Upper lobe of left lung (tissue), 6 donors: ENCODE results near the gene FLAD1. TPM values are rescaled to one million over a fixed set of nuclear protein-coding genes. Genes with fewer than 3 reads are reported as not detected.
A peak's percentile ranks its signal among the peaks of the same experiment; 100 is the strongest.
"Not testable (repeated sequence)": the region's sequence is repeated elsewhere in the genome, so short reads cannot be mapped to it uniquely, and the experiment has no call there.

Source experiments
- ATAC-seq, 2 donors: fragments of 200-7000 bp; cut with Tn5 transposase; one replicate each; pipeline ENCODE4 v1.9.1; 2022; ENCODE audit warnings: mild to moderate bottlenecking in 2 of 2, moderate library complexity in 2 of 2; ENCODE audit not compliant: low FRiP score in 2 of 2
- DNase-seq, 2 donors: peaks; one replicate each; pipeline ENCODE4 v3.0.0-alpha.2; 2019 to 2020
- H3K27ac ChIP-seq, 4 donors: fragments of 200-600 bp; sonication (generic); one replicate each; pipeline ENCODE4 v1.5.1; 2016 to 2019
- H3K27me3 ChIP-seq, 4 donors: fragments of 200-600 bp; sonication (generic); one replicate each; pipeline ENCODE4 v1.5.1; 2017 to 2019
- H3K36me3 ChIP-seq, 4 donors: fragments of 200-600 bp; sonication (generic); one replicate each; pipeline ENCODE4 v1.5.1; 2016 to 2019
- H3K4me1 ChIP-seq, 4 donors: fragments of 200-600 bp; sonication (generic); one replicate each; pipeline ENCODE4 v1.5.1; 2018 to 2019
- H3K4me3 ChIP-seq, 4 donors: fragments of 200-600 bp; sonication (generic); one replicate each; pipeline ENCODE4 v1.5.1; 2017 to 2019; ENCODE audit warnings: mild to moderate bottlenecking in 2 of 4, moderate library complexity in 1 of 4
- H3K9me3 ChIP-seq, 4 donors: fragments of 200-600 bp; sonication (generic); one replicate each; pipeline ENCODE4 v1.5.1; 2018 to 2019
- CTCF ChIP-seq, 6 experiments: fragments of 450-650 bp in 4 of 6; fragments of 200-600 bp in 2 of 6; sonication (generic) in 2 of 6; IDR thresholded peaks; one replicate each; pipeline ENCODE4 v1.5.1; 2016 to 2019; ENCODE audit warnings: antibody characterized with exemption in 6 of 6
- EP300 ChIP-seq, 4 donors: sonication (generic); formaldehyde crosslinking; IDR thresholded peaks; one replicate each; pipeline ENCODE4 v1.5.1; 2017; ENCODE audit warnings: antibody characterized with exemption in 4 of 4, control low read depth in 2 of 4
- POLR2A ChIP-seq, 4 donors: fragments of 450-650 bp; IDR thresholded peaks; one replicate each; pipeline ENCODE4 v1.5.1; 2016 to 2017; ENCODE audit warnings: antibody characterized with exemption in 4 of 4, mild to moderate bottlenecking in 2 of 4
- POLR2AphosphoS5 ChIP-seq, 2 donors: sonication (generic); formaldehyde crosslinking; IDR thresholded peaks; one replicate each; pipeline ENCODE4 v1.5.1; 2017; ENCODE audit warnings: antibody characterized with exemption in 2 of 2
- WGBS, 2 donors: methylation state at CpG; one replicate each; pipeline ENCODE4 v1.1.5; 2017 to 2018; 5-methylcytosine and 5-hydroxymethylcytosine counted together
- total RNA-seq, 6 donors: library from RNA; depleted of rRNA in 4 of 6; stranded (reverse); fragments of >200 nt in 4 of 6; gene quantifications; one replicate each; pipeline versions ENCODE4 v1.1.0 to v1.2.1, GENCODE V29; 2016 to 2021
- donor health status: DM: no; HTN: no; CAD: no; lungs with moderate emphysema.
- donor health status: DM: no; HTN: yes; CAD: no; lungs with severe emphysema.

Gene FLAD1
- total RNA-seq, 6 donors from 2014 or later, result 15.6 to 62.9 (median 29.8) TPM

- Histone ChIP-seq H3K9me3 (no peaks in the 10 kb centered on the region), H3K4me1 (peaks cover 24 to 39% (median 35%) of the 10 kb centered on the region in 4 donors), H3K4me3 (peak overlapping the region; percentile 48 to 74 (median 63)), H3K27ac (peak overlapping the region; percentile 97 to 99 (median 98)), H3K27me3 (no peaks in the 10 kb centered on the region), H3K36me3 (peaks cover 0 to 4% (median 2%) of the 10 kb centered on the region in 4 donors)
- ATAC-seq, result no peak
- TF ChIP-seq POLR2AphosphoS5 (IDR thresholded peaks at IDR 0.05) (peak in 1 of 2 donors; percentile 49), POLR2A (IDR thresholded peaks at IDR 0.05) (peak in 1 of 4 donors; percentile 24), EP300 (IDR thresholded peaks at IDR 0.05) (no peak), CTCF (IDR thresholded peaks at IDR 0.05) (no peak)
- WGBS, 2 donors, result 0 to 1% methylated on average over 20 to 24 of the region's 24 CpGs
- DNase-seq, result peak; percentile 64 to 89
These were observed 7.6 kb upstream of the FLAD1 start for GRCh38 chr1:154975409-154976059.

DNA sequence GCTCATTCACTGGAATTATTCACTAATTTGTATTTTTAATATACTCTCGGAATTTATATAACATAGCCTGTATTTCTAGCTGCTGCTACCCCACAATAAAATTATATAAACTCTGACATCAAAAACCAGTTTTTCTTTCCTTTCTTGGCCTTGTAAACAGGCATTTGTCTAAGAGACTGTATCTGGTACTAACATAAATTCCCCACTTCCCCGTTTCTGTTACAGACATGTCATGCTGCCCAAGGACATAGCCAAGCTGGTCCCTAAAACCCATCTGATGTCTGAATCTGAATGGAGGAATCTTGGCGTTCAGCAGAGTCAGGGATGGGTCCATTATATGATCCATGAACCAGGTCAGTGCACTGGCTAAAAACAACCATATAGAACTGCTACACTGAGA lies 5.4 kb upstream of the FLAD1 start:
- H3K27ac ChIP-seq, H3K9me3 ChIP-seq, ATAC-seq, H3K27me3 ChIP-seq, H3K36me3 ChIP-seq, H3K4me3 ChIP-seq, DNase-seq: not testable (repeated sequence)
- 54 to 75% methylated on average over 3 of the region's 3 CpGs for WGBS, 2 donors
- H3K4me1 ChIP-seq, result peaks cover 14 to 22% (median 20%) of the 10 kb centered on the region in 4 donors

GRCh38 chr1:154978360-154978759 lies 4.8 kb upstream of the FLAD1 start:
- H3K27ac ChIP-seq, result no peak overlapping the region
- no peak overlapping the region for H3K4me3 ChIP-seq
- WGBS, 2 donors, result 91 to 93% methylated on average over 3 of the region's 3 CpGs
- ATAC-seq (no peak), DNase-seq (no peak)
- H3K36me3 ChIP-seq, result peaks cover 0 to 4% (median 2%) of the 10 kb centered on the region in 4 donors
- H3K9me3 ChIP-seq, result no peaks in the 10 kb centered on the region
- H3K4me1 ChIP-seq, result peaks cover 11 to 16% (median 15%) of the 10 kb centered on the region in 4 donors
- no peaks in the 10 kb centered on the region for H3K27me3 ChIP-seq
- TF ChIP-seq POLR2AphosphoS5 (IDR thresholded peaks at IDR 0.05) (no peak), CTCF (IDR thresholded peaks at IDR 0.05) (no peak), POLR2A (IDR thresholded peaks at IDR 0.05) (no peak), EP300 (IDR thresholded peaks at IDR 0.05) (no peak)

DNA sequence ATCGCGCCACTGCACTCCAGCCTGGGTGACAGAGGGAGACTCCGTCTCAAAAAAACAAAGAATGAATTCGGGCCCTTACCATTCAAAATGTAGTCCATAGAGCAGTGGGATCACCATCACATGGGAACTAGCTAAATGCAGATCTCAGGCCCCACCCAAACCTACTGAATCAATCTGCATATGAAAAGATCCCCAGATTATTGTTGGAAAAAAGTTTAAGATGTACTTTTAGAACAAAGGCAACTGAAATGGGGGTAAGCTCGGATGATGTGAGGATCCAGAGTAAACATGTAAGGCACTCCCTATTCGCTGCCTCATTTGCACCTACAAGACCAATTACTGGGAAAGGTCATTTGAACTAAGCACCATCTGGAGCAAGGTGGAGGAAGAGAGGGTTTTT lies 803 bp upstream of the FLAD1 start:
- H3K27ac ChIP-seq, result peak overlapping the region in 1 of 4 donors; percentile 78
- no peak for ATAC-seq
- no peaks in the 10 kb centered on the region for H3K27me3 ChIP-seq
- TF ChIP-seq POLR2AphosphoS5 (IDR thresholded peaks at IDR 0.05) (no peak), POLR2A (IDR thresholded peaks at IDR 0.05) (no peak), CTCF (IDR thresholded peaks at IDR 0.05) (no peak), EP300 (IDR thresholded peaks at IDR 0.05) (no peak)
- H3K4me1 ChIP-seq, result peaks cover 16 to 29% (median 17%) of the 10 kb centered on the region in 4 donors
- no peak for DNase-seq
- WGBS, 2 donors, result 64 to 75% methylated on average over 6 of the region's 6 CpGs
- peak overlapping the region in 2 of 4 donors; percentile 61 to 75 for H3K4me3 ChIP-seq
- H3K9me3 ChIP-seq, result no peaks in the 10 kb centered on the region
- H3K36me3 ChIP-seq, result peaks cover 0 to 6% (median 3%) of the 10 kb centered on the region in 4 donors

DNA sequence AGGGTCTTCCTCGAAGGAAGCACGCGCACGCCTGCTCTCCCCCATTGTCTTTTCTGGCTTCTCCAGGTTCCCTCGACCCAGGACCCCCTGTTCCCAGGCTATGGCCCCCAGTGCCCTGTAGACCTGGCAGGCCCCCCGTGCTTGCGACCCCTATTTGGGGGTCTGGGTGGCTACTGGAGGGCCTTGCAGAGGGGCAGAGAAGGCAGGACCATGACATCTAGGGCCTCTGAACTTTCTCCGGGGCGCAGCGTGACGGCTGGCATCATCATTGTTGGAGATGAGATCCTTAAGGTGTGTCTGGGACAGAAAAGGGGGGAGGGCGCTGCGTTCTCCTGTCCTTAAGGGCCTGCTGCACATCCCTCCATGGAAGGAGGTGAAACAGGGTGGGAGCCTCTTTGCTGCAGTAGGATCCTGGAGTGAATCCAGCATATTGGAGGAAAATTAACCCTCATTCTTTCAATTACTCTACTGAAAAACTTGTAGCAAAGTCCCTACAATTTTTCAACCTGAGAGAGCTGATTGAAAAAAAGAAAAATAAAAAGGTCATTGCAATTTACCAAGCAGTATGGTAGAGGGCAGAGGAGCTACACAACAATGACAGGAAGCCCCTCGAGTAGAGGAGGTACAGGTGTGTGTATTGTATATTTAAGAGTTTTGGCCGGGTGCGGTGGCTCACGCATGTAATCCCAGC lies 777 bp downstream of the FLAD1 start:
- ATAC-seq, result no peak
- Histone ChIP-seq H3K9me3 (no peaks in the 10 kb centered on the region), H3K27ac (peak overlapping the region; percentile 61 to 80 (median 75)), H3K4me1 (peaks cover 16 to 33% (median 18%) of the 10 kb centered on the region in 4 donors), H3K36me3 (peaks cover 0 to 17% (median 16%) of the 10 kb centered on the region in 4 donors), H3K27me3 (no peaks in the 10 kb centered on the region), H3K4me3 (peak overlapping the region; percentile 61 to 75 (median 68))
- 14 to 17% methylated on average over 16 to 17 of the region's 17 CpGs for WGBS, 2 donors
- no peak for DNase-seq
- TF ChIP-seq POLR2AphosphoS5 (IDR thresholded peaks at IDR 0.05) (no peak), POLR2A (IDR thresholded peaks at IDR 0.05) (no peak), EP300 (IDR thresholded peaks at IDR 0.05) (no peak), CTCF (IDR thresholded peaks at IDR 0.05) (no peak)

GRCh38 chr1:154986736-154987135 lies 3.6 kb downstream of the FLAD1 start:
- WGBS, 2 donors, result 94 to 96% methylated on average over 4 of the region's 4 CpGs

More at GRCh38 chr1:154986736-154987135, 3.6 kb downstream of the FLAD1 start:
- Histone ChIP-seq H3K4me1 (peaks cover 16 to 33% (median 18%) of the 10 kb centered on the region in 4 donors), H3K36me3 (peaks cover 0 to 41% (median 20%) of the 10 kb centered on the region in 4 donors)
- H3K27ac ChIP-seq, H3K4me3 ChIP-seq, H3K9me3 ChIP-seq, H3K27me3 ChIP-seq, ATAC-seq, DNase-seq: not testable (repeated sequence)
